IMR-90 (cell line): ENCODE results near the gene DPAGT1. TPM values are rescaled to one million over a fixed set of nuclear protein-coding genes. Genes with fewer than 3 reads are reported as not detected.

Experiments
- ATAC-seq: fragments of 200-7000 bp; cut with Tn5 transposase; 2 replicates; pipeline ENCODE4 v1.9.1; 2020; ENCODE audit warnings: low read depth, mild to moderate bottlenecking, moderate library complexity
- BruUV-seq: library from RNA; stranded (reverse); fragments of 400-500 nt; replicated peaks from 2 replicates; lab custom pipeline; 2021; lab: Mats Ljungman, UMichigan
- CTCF ChIA-PET: fragments of 300-600 bp; formaldehyde crosslinking; extraction: SDS; loops from one replicate; lab custom pipeline; 2021; ENCODE audit warnings: antibody characterized with exemption; lab: Yijun Ruan, JAX
- POLR2A ChIA-PET: fragments of 300-600 bp; sonication (Branson Sonifier 250); formaldehyde crosslinking; loops from one replicate; lab custom pipeline; 2022; ENCODE audit warnings: antibody characterized with exemption; ENCODE audit not compliant: unreplicated experiment; lab: Charles Lee
- DNase-seq: peaks from one replicate; pipeline ENCODE4 v3.0.0; 2013
- H2AFZ ChIP-seq: replicated peaks from 2 replicates; pipeline ENCODE3; 2013; ENCODE audit warnings: low read length, mild to moderate bottlenecking; ENCODE audit not compliant: poor library complexity
- H2AK5ac ChIP-seq: 2 replicates; pipeline ENCODE4 v1.6.1; 2013; ENCODE audit warnings: low read depth, low read length, inconsistent platforms
- H2AK9ac ChIP-seq: replicated peaks from 2 replicates; pipeline ENCODE3; 2013; ENCODE audit warnings: mild to moderate bottlenecking, low read depth, low read length, moderate library complexity; ENCODE audit not compliant: poor library complexity
- H2BK120ac ChIP-seq: 2 replicates; pipeline ENCODE4 v1.6.1; 2013; ENCODE audit warnings: low read depth, low read length, inconsistent platforms
- H2BK15ac ChIP-seq: 3 replicates; pipeline ENCODE4 v1.6.1; 2013; ENCODE audit warnings: low read depth, low read length, inconsistent platforms
- H2BK20ac ChIP-seq: 2 replicates; pipeline ENCODE4 v1.6.1; 2013; ENCODE audit warnings: low read depth, mild to moderate bottlenecking, inconsistent platforms, low read length, moderate library complexity
- H2BK5ac ChIP-seq: 2 replicates; pipeline ENCODE4 v1.6.1; 2013; ENCODE audit warnings: mild to moderate bottlenecking, low read depth, low read length, inconsistent platforms; ENCODE audit not compliant: poor library complexity, severe bottlenecking
- H3K14ac ChIP-seq: replicated peaks from 2 replicates; pipeline ENCODE4 v1.6.1; 2013; ENCODE audit warnings: low read depth, low read length, inconsistent platforms
- H3K18ac ChIP-seq: 2 replicates; pipeline ENCODE4 v1.6.1; 2013; ENCODE audit warnings: low read depth, low read length, control low read depth
- H3K23ac ChIP-seq: 2 replicates; pipeline ENCODE4 v1.6.1; 2013; ENCODE audit warnings: low read depth, low read length, inconsistent platforms
- H3K27ac ChIP-seq: 2 replicates; pipeline ENCODE4 v1.5.1; 2013; ENCODE audit warnings: mild to moderate bottlenecking, control low read depth, low read length; ENCODE audit not compliant: insufficient read depth
- H3K27me3 ChIP-seq: 2 replicates; pipeline ENCODE4 v1.6.1; 2013; ENCODE audit warnings: low read length; ENCODE audit not compliant: control insufficient read depth, insufficient read depth
- H3K36me3 ChIP-seq: 2 replicates; pipeline ENCODE4 v1.6.1; 2013; ENCODE audit warnings: low read length, mixed read lengths; ENCODE audit not compliant: control insufficient read depth, insufficient read depth
- H3K4ac ChIP-seq: 2 replicates; pipeline ENCODE4 v1.6.1; 2013; ENCODE audit warnings: low read depth, low read length, inconsistent platforms
- H3K4me1 ChIP-seq: 2 replicates; pipeline ENCODE4 v1.6.1; 2013; ENCODE audit warnings: low read length, mixed read lengths; ENCODE audit not compliant: control insufficient read depth, insufficient read depth
- H3K4me2 ChIP-seq: 2 replicates; pipeline ENCODE4 v1.6.1; 2013; ENCODE audit warnings: low read depth, mild to moderate bottlenecking, control low read depth, low read length, moderate library complexity
- H3K4me3 ChIP-seq: 2 replicates; pipeline ENCODE4 v1.5.1; 2013; ENCODE audit warnings: low read depth, mild to moderate bottlenecking, control low read depth, low read length, moderate library complexity; ENCODE audit not compliant: insufficient read depth
- H3K56ac ChIP-seq: 2 replicates; pipeline ENCODE4 v1.6.1; 2013; ENCODE audit warnings: low read length, inconsistent platforms; ENCODE audit not compliant: insufficient read depth; ENCODE audit errors: extremely low read depth
- H3K79me1 ChIP-seq, 2 experiments: 2 replicates each; pipeline ENCODE4 v1.6.1; 2013; ENCODE audit warnings: low read length in 2 of 2, inconsistent platforms in 1 of 2, low read depth in 1 of 2
- H3K9ac ChIP-seq: 2 replicates; pipeline ENCODE4 v1.6.1; 2013; ENCODE audit warnings: low read depth, low read length, control low read depth
- H3K9me1 ChIP-seq: 2 replicates; pipeline ENCODE4 v1.6.1; 2013; ENCODE audit warnings: low read length, inconsistent platforms; ENCODE audit not compliant: insufficient read depth
- H3K9me3 ChIP-seq: 2 replicates; pipeline ENCODE4 v1.6.1; 2013; ENCODE audit warnings: low read length; ENCODE audit not compliant: control insufficient read depth, insufficient read depth
- H4K20me1 ChIP-seq: 2 replicates; pipeline ENCODE4 v1.6.1; 2013; ENCODE audit warnings: low read length, inconsistent platforms; ENCODE audit not compliant: insufficient read depth
- H4K5ac ChIP-seq: 2 replicates; pipeline ENCODE4 v1.6.1; 2013; ENCODE audit warnings: mild to moderate bottlenecking, low read depth, low read length, control low read depth
- H4K8ac ChIP-seq, 2 experiments: 2 replicates each; pipeline ENCODE4 v1.6.1; 2013; ENCODE audit warnings: low read depth in 2 of 2, low read length in 2 of 2, control low read depth in 1 of 2, inconsistent platforms in 1 of 2
- H4K91ac ChIP-seq: 2 replicates; pipeline ENCODE4 v1.6.1; 2013; ENCODE audit warnings: low read depth, low read length, inconsistent platforms; ENCODE audit not compliant: insufficient read depth
- FOS ChIP-seq: fragments of 150-350 bp; IDR thresholded peaks from 2 replicates; pipeline ENCODE4 v1.6.1; 2016; ENCODE audit warnings: low read depth, low read length
- WGBS, 2 experiments: methylation state at CpG; one replicate each; pipeline versions ENCODE4 v1.1.5 to v1.1.7; 2013; ENCODE audit warnings: missing lambda C conversion rate in 2 of 2; ENCODE audit not compliant: insufficient read length in 1 of 2; ENCODE audit errors: extremely low coverage in 2 of 2; 5-methylcytosine and 5-hydroxymethylcytosine counted together
- dilution Hi-C: fragments of 300-500 bp; cut with HindIII; formaldehyde crosslinking; loops from one replicate; pipeline ENCODE4 v1.14.3; 2018; ENCODE audit warnings: low sequenced_read_pairs; ENCODE audit not compliant: unreplicated experiment
- in situ Hi-C: fragments of 300-500 bp; cut with MboI; formaldehyde crosslinking; loops from 3 replicates; pipeline ENCODE4 v1.14.3; 2019; ENCODE audit warnings: low sequenced_read_pairs, inconsistent platforms, mixed read lengths
- intact Hi-C: fragments of 100-400 bp; cut with micrococcal nuclease; formaldehyde crosslinking; loops from 2 replicates; pipeline ENCODE4 v1.10.0; 2022
- polyA plus RNA-seq, 3 experiments: library from polyadenylated mRNA; depleted of rRNA; stranded (reverse); fragments of >200 nt; gene quantifications; 2 replicates each; pipeline ENCODE4 v1.2.3, GENCODE V29; 2012; ENCODE audit warnings: low replicate concordance in 1 of 3
- total RNA-seq: library from RNA; depleted of rRNA; stranded (reverse); fragments of >200 nt; gene quantifications from 2 replicates; pipeline ENCODE4 v1.2.3, GENCODE V29; 2012

The DPAGT1 gene
- total and polyA plus RNA-seq, 2 of the 4 experiments (the other 2 are of a cell fraction): 15.2 to 53.4 TPM

DNA sequence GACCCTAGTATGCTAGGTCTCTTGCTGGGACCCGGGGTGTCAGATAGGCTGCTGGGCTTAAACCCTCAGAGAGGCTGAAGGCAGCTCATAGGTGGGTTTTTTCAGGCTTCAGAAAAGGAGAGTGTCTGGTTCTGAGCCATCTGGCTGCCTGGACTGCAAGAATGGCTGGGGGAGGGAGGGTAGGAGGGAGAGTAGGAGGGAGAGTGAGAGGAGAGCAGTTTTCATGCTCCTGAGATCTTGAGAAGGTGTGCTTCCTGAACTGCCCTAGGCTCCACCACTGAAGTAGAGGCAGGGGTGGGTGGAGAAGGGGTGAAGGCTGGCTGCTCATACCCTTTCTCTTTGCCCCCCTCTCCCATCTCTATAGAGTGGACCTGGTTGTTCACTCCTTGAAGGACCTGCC lies 12.3 kb downstream of the DPAGT1 start:
- H3K9me1 ChIP-seq: peaks cover 18% of the 10 kb centered on the region; the same call in 1 of the 2 replicates
- CTCF ChIA-PET: no interaction called here
- no peak overlapping the region for H2BK5ac ChIP-seq
- no peak overlapping the region for H3K14ac ChIP-seq
- POLR2A ChIA-PET: no interaction called here
- no peak overlapping the region for H3K56ac ChIP-seq
- no peaks in the 10 kb centered on the region for H3K9me3 ChIP-seq
- H3K9ac ChIP-seq: no peak overlapping the region
- peaks cover 16% of the 10 kb centered on the region for H3K36me3 ChIP-seq
- H2BK20ac ChIP-seq: no peak overlapping the region
- no peak overlapping the region for H3K4ac ChIP-seq
- peaks cover 30 to 61% of the 10 kb centered on the region in 2 experiments; a peak in 3 of 4 replicates for H3K79me1 ChIP-seq
- no peak overlapping the region for H3K18ac ChIP-seq
- H4K91ac ChIP-seq: no peak overlapping the region
- BruUV-seq: no TSS peak
- no peak for ATAC-seq
- peaks cover 19% of the 10 kb centered on the region for H3K4me1 ChIP-seq
- no peak overlapping the region for H2BK15ac ChIP-seq
- no peak overlapping the region for H2BK120ac ChIP-seq
- no peak for TF ChIP-seq FOS
- no peak overlapping the region for H4K8ac ChIP-seq
- H3K4me2 ChIP-seq: no peak overlapping the region
- DNase-seq: no peak
- in situ Hi-C loops (no loop called here), dilution Hi-C loops (no loop called here), intact Hi-C loops (no loop called here)
- H2AFZ ChIP-seq: no peak overlapping the region
- WGBS, 2 experiments: no CpG with 5 or more reads among the region's 1 CpG
- H4K20me1 ChIP-seq: peaks cover 25% of the 10 kb centered on the region
- H4K5ac ChIP-seq: no peak overlapping the region
- no peak overlapping the region for H3K23ac ChIP-seq
- H2AK5ac ChIP-seq: no peak overlapping the region
- H3K4me3 ChIP-seq: no peak overlapping the region
- H2AK9ac ChIP-seq: no peak overlapping the region
- no peak overlapping the region for H3K27ac ChIP-seq
- H3K27me3 ChIP-seq: no peaks in the 10 kb centered on the region
